HCT116 (cell line): Measurements from ENCODE around the gene OR1M1.

Source experiments
- CTCF ChIP-seq, 3 experiments: fragments of 200-600 bp in 1 of 3; sonication (generic) in 1 of 3; IDR thresholded peaks in 2 of 3; conservative IDR thresholded peaks in 1 of 3; 2 replicates each; pipeline ENCODE4 v1.5.1; 2012 to 2017; ENCODE audit warnings: low read depth in 2 of 3, low read length in 2 of 3, antibody characterized with exemption in 1 of 3, borderline replicate concordance in 1 of 3, control low read depth in 1 of 3, mild to moderate bottlenecking in 1 of 3, mixed read lengths in 1 of 3, mixed run types in 1 of 3, moderate library complexity in 1 of 3; ENCODE audit not compliant: insufficient read depth in 1 of 3
- JUND ChIP-seq: IDR thresholded peaks from 2 replicates; pipeline ENCODE4 v1.6.1; 2012
- MAX ChIP-seq: IDR thresholded peaks from 2 replicates; pipeline ENCODE4 v1.6.1; 2012
- POLR2AphosphoS5 ChIP-seq: IDR thresholded peaks from 2 replicates; pipeline ENCODE4 v1.6.1; 2011; ENCODE audit warnings: mild to moderate bottlenecking, low read depth, low read length, moderate library complexity
- RAD21 ChIP-seq: IDR thresholded peaks from 2 replicates; pipeline ENCODE4 v1.6.1; 2012; ENCODE audit warnings: low read depth, mild to moderate bottlenecking

GRCh38 chr19:9115307-9115813 is 28.5 kb downstream of the OR1M1 start, which contains the start of gene OR7G1:
- TF ChIP-seq CTCF (IDR thresholded peaks at IDR 0.05 in 2 of 3, conservative IDR thresholded peaks at IDR 0.05 in 1 of 3; ENCODE audit: borderline replicate concordance in 1 of 3, insufficient read depth in 1 of 3, low read depth in 2 of 3, low read length in 2 of 3): no peak
- TF ChIP-seq MAX: no peak
- no peak for TF ChIP-seq RAD21
- no peak for TF ChIP-seq JUND
- TF ChIP-seq POLR2AphosphoS5: no peak
